A673 (cell line): Measurements from ENCODE around the gene ZNF507.

Experiments used
- EZH2 ChIP-seq: fragments of 200-600 bp; sonication (generic); IDR thresholded peaks from 2 replicates; pipeline ENCODE4 v1.6.1; 2017; ENCODE audit warnings: borderline replicate concordance, low read depth, mild to moderate bottlenecking, mixed read lengths, antibody characterized with exemption, low read length; ENCODE audit not compliant: poor library complexity, severe bottlenecking
- TF ChIP-seq, protein P1 (sequence below): fragments of 300-800, 200-600 bp; sonication (generic); conservative IDR thresholded peaks from 2 replicates; pipeline ENCODE4 v1.5.1; 2017; ENCODE audit warnings: low read depth, mild to moderate bottlenecking, antibody characterized with exemption, low read length, moderate library complexity, mixed read lengths

GRCh38 chr19:32350987-32351348, 5.6 kb downstream of the ZNF507 start:
- no peak for TF ChIP-seq EZH2
- TF ChIP-seq, protein P1, sequence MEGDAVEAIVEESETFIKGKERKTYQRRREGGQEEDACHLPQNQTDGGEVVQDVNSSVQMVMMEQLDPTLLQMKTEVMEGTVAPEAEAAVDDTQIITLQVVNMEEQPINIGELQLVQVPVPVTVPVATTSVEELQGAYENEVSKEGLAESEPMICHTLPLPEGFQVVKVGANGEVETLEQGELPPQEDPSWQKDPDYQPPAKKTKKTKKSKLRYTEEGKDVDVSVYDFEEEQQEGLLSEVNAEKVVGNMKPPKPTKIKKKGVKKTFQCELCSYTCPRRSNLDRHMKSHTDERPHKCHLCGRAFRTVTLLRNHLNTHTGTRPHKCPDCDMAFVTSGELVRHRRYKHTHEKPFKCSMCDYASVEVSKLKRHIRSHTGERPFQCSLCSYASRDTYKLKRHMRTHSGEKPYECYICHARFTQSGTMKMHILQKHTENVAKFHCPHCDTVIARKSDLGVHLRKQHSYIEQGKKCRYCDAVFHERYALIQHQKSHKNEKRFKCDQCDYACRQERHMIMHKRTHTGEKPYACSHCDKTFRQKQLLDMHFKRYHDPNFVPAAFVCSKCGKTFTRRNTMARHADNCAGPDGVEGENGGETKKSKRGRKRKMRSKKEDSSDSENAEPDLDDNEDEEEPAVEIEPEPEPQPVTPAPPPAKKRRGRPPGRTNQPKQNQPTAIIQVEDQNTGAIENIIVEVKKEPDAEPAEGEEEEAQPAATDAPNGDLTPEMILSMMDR, result no peak
